ENCODE measurements around the gene PPFIA4.

The PPFIA4 gene

GRCh38 chr1:203127666-203128430 is 101.6 kb downstream of the PPFIA4 start, which contains the start of gene ADORA1:
TSS of gene ADORA1 (plus strand) at chr1:203127726. CDS start at chr1:203128842, 1,116 bp downstream.
- H3K27ac ChIP-seq (ENCODE audit: low read length), result no peak within 1 kb of the TSS
- H3K27me3 ChIP-seq (ENCODE audit: low read depth, low read length), result peaks cover 70% of the 10 kb centered on the region
- no peaks in the 10 kb centered on the region for H3K9me3 ChIP-seq (ENCODE audit: insufficient read depth, low read length)
- no peak within 1 kb of the TSS for H3K4me3 ChIP-seq (ENCODE audit: low read length)
- H3K36me3 ChIP-seq (replicated peaks; ENCODE audit: low read depth, low read length), result no peaks in the 10 kb centered on the region
- H3K79me2 ChIP-seq (ENCODE audit: low read length), result no peaks in the 10 kb centered on the region
- no peaks in the 10 kb centered on the region for H3K4me1 ChIP-seq (ENCODE audit: low read length)
- H3K4me2 ChIP-seq (ENCODE audit: low read length), result no peak within 1 kb of the TSS
- no peaks in the 10 kb centered on the region for H4K20me1 ChIP-seq (ENCODE audit: insufficient read depth, low read length)
- H2AFZ ChIP-seq (ENCODE audit: low read depth, low read length), result no peak within 1 kb of the TSS
- H3K9ac ChIP-seq (ENCODE audit: low read length), result no peak within 1 kb of the TSS
- TF ChIP-seq EZH2phosphoT487 (IDR thresholded peaks at IDR 0.05; ENCODE audit: low read depth), result no peak
- TF ChIP-seq, protein P1, sequence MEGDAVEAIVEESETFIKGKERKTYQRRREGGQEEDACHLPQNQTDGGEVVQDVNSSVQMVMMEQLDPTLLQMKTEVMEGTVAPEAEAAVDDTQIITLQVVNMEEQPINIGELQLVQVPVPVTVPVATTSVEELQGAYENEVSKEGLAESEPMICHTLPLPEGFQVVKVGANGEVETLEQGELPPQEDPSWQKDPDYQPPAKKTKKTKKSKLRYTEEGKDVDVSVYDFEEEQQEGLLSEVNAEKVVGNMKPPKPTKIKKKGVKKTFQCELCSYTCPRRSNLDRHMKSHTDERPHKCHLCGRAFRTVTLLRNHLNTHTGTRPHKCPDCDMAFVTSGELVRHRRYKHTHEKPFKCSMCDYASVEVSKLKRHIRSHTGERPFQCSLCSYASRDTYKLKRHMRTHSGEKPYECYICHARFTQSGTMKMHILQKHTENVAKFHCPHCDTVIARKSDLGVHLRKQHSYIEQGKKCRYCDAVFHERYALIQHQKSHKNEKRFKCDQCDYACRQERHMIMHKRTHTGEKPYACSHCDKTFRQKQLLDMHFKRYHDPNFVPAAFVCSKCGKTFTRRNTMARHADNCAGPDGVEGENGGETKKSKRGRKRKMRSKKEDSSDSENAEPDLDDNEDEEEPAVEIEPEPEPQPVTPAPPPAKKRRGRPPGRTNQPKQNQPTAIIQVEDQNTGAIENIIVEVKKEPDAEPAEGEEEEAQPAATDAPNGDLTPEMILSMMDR (IDR thresholded peaks at IDR 0.05; ENCODE audit: low read depth, low read length), result no peak

GRCh38 chr1:203128431-203128715 is 102.1 kb downstream of the PPFIA4 start:
- H3K27ac ChIP-seq (ENCODE audit: low read length), result no peak overlapping the region

More at GRCh38 chr1:203128431-203128715, 102.1 kb downstream of the PPFIA4 start:
- TF ChIP-seq, protein P1 (IDR thresholded peaks at IDR 0.05; ENCODE audit: low read depth, low read length), result no peak
- no peak for TF ChIP-seq EZH2phosphoT487 (IDR thresholded peaks at IDR 0.05; ENCODE audit: low read depth)
- Histone ChIP-seq H3K4me2 (ENCODE audit: low read length) (no peak overlapping the region), H3K9ac (ENCODE audit: low read length) (no peak overlapping the region), H3K27me3 (ENCODE audit: low read depth, low read length) (peaks cover 65% of the 10 kb centered on the region), H4K20me1 (ENCODE audit: insufficient read depth, low read length) (no peaks in the 10 kb centered on the region), H3K36me3 (replicated peaks; ENCODE audit: low read depth, low read length) (no peaks in the 10 kb centered on the region), H3K4me3 (ENCODE audit: low read length) (no peak overlapping the region), H2AFZ (ENCODE audit: low read depth, low read length) (no peak overlapping the region), H3K9me3 (ENCODE audit: insufficient read depth, low read length) (no peaks in the 10 kb centered on the region), H3K4me1 (ENCODE audit: low read length) (no peaks in the 10 kb centered on the region), H3K79me2 (ENCODE audit: low read length) (no peaks in the 10 kb centered on the region)

Data from OCI-LY3 (cell line).